Naive thymus-derived CD8-positive, alpha-beta T cell (primary cell): Measurements from ENCODE around the gene SGTA. TPM values are rescaled to one million over a fixed set of nuclear protein-coding genes. Genes with fewer than 3 reads are reported as not detected.
A peak's percentile ranks its signal among the peaks of the same experiment; 100 is the strongest.

ENCODE experiments used
- ATAC-seq, 2 donors: fragments of 150-1000 bp; cut with Tn5 transposase in 1 of 2; sonication (Bioruptor Pico), chemical (Tn5 transposase) in 1 of 2; 1 replicate in 1 of 2; 2 replicates in 1 of 2; pipeline ENCODE4 v1.10.0; 2021; ENCODE audit warnings: mild to moderate bottlenecking in 2 of 2, moderate library complexity in 2 of 2
- POLR2A ChIA-PET: fragments of 350-600 bp; sonication (Branson Sonifier 250); formaldehyde crosslinking; loops from one replicate; lab custom pipeline; 2021; ENCODE audit warnings: antibody characterized with exemption; lab: Charles Lee
- DNase-seq, 10 donors: peaks; one replicate each; pipeline versions ENCODE4 v3.0.0 to v3.0.0-alpha.2; 2020 to 2022
- H3K27ac Mint-ChIP-seq, 10 donors: one replicate each; pipeline ENCODE4 v1.8.0; 2020 to 2022; ENCODE audit warnings: mild to moderate bottlenecking in 10 of 10, mixed read lengths in 10 of 10, moderate library complexity in 4 of 10, inconsistent platforms in 1 of 10
- H3K27me3 Mint-ChIP-seq, 5 donors: one replicate each; pipeline ENCODE4 v1.8.0; 2021 to 2022; ENCODE audit warnings: mixed read lengths in 5 of 5
- H3K36me3 Mint-ChIP-seq, 3 donors: one replicate each; pipeline ENCODE4 v1.8.0; 2020 to 2022; ENCODE audit warnings: mixed read lengths in 3 of 3, mild to moderate bottlenecking in 2 of 3, inconsistent platforms in 1 of 3
- H3K4me1 Mint-ChIP-seq, 4 donors: one replicate each; pipeline ENCODE4 v1.8.0; 2021 to 2022; ENCODE audit warnings: mixed read lengths in 4 of 4
- H3K4me3 Mint-ChIP-seq, 10 donors: one replicate each; pipeline ENCODE4 v1.8.0; 2020 to 2022; ENCODE audit warnings: mild to moderate bottlenecking in 10 of 10, mixed read lengths in 10 of 10, moderate library complexity in 6 of 10, inconsistent platforms in 1 of 10
- H3K9me3 Mint-ChIP-seq, 9 donors: one replicate each; pipeline ENCODE4 v1.8.0; 2020 to 2022; ENCODE audit warnings: mixed read lengths in 9 of 9, mild to moderate bottlenecking in 3 of 9, inconsistent platforms in 1 of 9, moderate library complexity in 1 of 9
- polyA plus RNA-seq, 3 donors: library from polyadenylated mRNA; unstranded; fragments of 300-500 nt; fragmentation: Illumina TruSeq; gene quantifications; one replicate each; pipeline ENCODE4 v1.2.3, GENCODE V29; 2021
- total RNA-seq, 8 experiments: library from RNA in 2 of 8; stranded (reverse) in 2 of 8; gene quantifications; one replicate each; pipeline ENCODE4 v1.2.3 and lab custom pipeline; 2021 to 2026

The SGTA gene
- total and polyA plus RNA-seq, 5 experiments from 2014 or later: 23.4 to 37.0 (median 33.8) TPM

DNA sequence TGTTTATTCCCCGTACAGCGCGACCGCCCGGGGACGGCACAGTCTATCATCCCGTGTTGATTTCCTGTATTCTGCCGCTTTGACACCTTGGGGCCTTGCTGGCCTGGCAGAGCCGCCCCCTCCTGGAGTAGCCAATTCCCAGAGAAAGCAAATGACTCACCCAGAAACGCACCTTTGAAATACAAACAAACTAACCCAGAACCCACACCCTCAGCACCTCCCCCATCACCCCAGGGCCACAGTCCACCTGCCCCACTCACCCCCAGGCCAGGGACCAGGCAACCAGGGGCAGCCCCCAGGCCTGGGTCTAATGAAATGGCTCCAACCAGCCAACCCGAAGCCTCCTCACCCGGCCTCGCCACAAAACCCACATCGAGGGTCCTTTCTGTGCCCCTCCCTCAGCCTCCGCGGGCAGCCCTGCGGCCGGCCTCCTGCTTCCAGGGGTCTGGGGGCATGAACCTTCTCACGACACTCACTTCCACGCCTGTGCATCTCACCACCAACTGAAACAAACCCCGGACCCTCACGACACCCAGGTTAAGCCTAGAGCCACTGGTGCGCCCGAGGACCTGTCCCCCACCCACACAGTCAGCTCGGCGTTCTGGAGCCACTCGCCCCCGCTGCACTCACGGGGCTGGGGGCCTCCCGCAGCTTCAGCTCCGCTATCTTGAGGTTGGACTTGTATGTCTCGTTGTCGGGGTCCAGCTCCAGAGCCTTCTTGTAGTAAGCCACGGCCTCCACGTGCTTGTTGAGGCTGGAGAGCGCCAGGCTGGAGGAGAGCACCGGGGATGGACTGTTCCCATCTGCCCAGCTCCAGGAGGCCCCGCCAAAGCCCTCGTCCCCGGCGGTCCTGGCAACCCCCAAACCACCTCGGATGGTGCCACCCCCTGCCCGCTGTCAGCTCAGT is 20.9 kb downstream of the SGTA start:
- Mint-ChIP-seq H3K27me3 (no peaks in the 10 kb centered on the region), H3K9me3 (no peaks in the 10 kb centered on the region), H3K4me3 (no peak overlapping the region), H3K36me3 (peaks cover 0 to 65% (median 8%) of the 10 kb centered on the region in 3 donors), H3K4me1 (peaks cover 0 to 2% (median 0%) of the 10 kb centered on the region in 4 donors), H3K27ac (peak overlapping the region in 1 of 10 donors; percentile 67)
- DNase-seq: no peak
- ATAC-seq: no peak
- POLR2A ChIA-PET: no interaction called here

DNA sequence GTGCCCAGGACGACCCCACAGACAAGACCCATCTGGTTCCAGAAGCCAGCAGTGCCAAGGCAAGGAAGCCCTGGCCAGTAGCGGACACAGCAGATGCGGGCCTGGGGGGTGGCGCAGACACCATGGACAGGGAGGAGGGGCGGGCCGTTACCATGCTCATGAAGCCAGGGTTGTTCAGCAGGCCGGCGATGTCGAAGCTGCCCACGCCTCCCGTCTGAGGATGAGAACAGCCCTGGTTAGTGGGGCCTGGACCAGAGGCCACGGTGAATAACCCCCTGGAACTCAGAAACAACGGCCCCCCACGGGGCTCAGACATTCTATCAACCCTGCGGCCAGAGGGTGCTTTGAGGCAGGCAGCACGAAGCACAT is 21.8 kb downstream of the SGTA start:
- Mint-ChIP-seq H3K4me3 (no peak overlapping the region), H3K4me1 (peaks cover 0 to 2% (median 0%) of the 10 kb centered on the region in 4 donors), H3K9me3 (no peaks in the 10 kb centered on the region), H3K36me3 (peaks cover 0 to 61% (median 8%) of the 10 kb centered on the region in 3 donors), H3K27ac (no peak overlapping the region), H3K27me3 (no peaks in the 10 kb centered on the region)
- POLR2A ChIA-PET: interaction anchor here (0.6 kb wide), 1 partner anchor 122 kb away, joined by 3 read pairs; no protein-coding TSS in a partner anchor
- no peak for DNase-seq
- ATAC-seq: no peak

DNA sequence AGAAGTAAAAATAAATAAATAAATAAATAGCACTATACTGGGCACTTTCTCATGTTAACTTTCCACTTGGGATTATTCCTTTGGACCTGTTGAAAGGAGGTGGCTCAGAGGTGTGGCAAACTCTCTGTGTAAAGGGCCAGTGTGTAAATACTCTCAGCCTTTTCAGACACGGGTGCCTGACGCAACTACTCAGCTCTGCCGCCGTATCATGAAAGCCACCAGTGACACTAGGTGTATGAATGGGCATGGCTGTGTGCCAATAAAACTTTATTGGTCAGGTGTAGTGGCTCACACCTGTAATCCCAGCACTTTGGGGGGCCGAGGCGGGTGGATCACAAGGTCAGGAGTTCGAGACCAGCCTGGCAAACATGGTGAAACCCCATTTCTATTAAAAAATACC is 23.1 kb downstream of the SGTA start:
- Mint-ChIP-seq H3K36me3 (peaks cover 0 to 58% (median 8%) of the 10 kb centered on the region in 3 donors), H3K4me1 (peaks cover 0 to 2% (median 0%) of the 10 kb centered on the region in 4 donors), H3K9me3 (no peaks in the 10 kb centered on the region), H3K27me3 (no peaks in the 10 kb centered on the region), H3K4me3 (no peak overlapping the region), H3K27ac (no peak overlapping the region)
- DNase-seq: no peak
- no peak for ATAC-seq
- POLR2A ChIA-PET: no interaction called here

DNA sequence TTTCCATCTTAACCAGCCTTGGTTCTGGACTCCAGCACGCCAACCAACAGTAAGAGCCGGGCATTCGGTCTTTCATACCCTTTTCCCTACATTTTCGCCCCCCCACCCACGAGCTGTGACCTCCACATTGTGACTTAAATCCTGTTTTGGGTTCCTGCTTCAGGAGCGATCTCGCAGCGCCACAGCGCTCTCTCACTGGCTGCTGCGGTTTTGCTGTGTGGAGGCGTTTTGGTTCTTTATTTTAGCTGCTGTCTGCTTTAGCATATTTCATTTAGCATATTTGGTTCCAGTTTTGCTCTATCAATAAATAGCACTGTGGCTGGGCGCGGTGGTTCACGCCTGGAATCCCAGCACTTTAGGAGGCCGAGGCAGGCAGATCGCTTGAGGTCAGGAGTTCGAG is 23.7 kb downstream of the SGTA start:
- Mint-ChIP-seq H3K4me1 (peaks cover 0 to 2% (median 0%) of the 10 kb centered on the region in 4 donors), H3K9me3 (no peaks in the 10 kb centered on the region), H3K27ac (no peak overlapping the region), H3K36me3 (peaks cover 0 to 56% (median 8%) of the 10 kb centered on the region in 3 donors), H3K4me3 (no peak overlapping the region), H3K27me3 (no peaks in the 10 kb centered on the region)
- no peak for ATAC-seq
- DNase-seq: no peak
- POLR2A ChIA-PET: interaction anchor here (0.5 kb wide), 1 partner anchor 136 kb away, joined by 3 read pairs; no protein-coding TSS in a partner anchor

DNA sequence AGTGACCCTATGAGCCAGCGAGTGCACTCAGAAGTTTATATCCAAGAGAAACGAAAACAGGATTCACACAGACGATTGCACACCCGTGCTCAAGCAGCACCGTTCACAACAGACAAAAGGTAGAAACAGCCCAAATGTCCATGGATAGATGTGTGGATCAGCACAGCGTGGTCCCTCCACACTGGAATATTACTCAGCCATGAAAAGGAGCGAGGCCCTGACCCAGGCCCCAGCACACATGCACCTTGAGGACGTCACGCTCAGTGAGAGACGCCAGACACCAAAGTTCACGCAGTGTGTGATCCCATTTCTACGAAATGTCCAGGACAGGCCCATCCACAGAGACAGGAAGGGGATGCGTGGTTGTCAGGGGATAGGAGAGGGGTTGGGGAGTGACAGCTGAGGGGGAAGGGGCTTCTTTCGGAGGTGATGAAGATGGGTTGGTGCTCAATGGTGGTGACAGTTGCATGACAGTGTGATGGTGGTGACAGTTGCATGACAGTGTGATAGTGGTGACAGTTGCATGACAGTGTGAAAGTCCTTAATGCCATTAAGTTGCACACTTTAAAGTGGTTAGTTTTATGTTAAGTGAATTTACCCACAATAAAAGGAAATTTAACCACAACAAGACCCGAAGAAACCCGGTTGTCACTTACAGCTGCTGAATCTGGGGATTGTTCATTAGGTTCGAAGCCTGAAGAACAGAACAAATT is 24.3 kb downstream of the SGTA start:
- DNase-seq: no peak
- Mint-ChIP-seq H3K9me3 (no peaks in the 10 kb centered on the region), H3K4me3 (no peak overlapping the region), H3K4me1 (peaks cover 0 to 2% (median 0%) of the 10 kb centered on the region in 4 donors), H3K27ac (no peak overlapping the region), H3K36me3 (peaks cover 0 to 55% (median 8%) of the 10 kb centered on the region in 3 donors), H3K27me3 (no peaks in the 10 kb centered on the region)
- ATAC-seq: no peak
- POLR2A ChIA-PET: interaction anchor here (0.5 kb wide), 1 partner anchor 137 kb away, joined by 3 read pairs; no protein-coding TSS in a partner anchor

DNA sequence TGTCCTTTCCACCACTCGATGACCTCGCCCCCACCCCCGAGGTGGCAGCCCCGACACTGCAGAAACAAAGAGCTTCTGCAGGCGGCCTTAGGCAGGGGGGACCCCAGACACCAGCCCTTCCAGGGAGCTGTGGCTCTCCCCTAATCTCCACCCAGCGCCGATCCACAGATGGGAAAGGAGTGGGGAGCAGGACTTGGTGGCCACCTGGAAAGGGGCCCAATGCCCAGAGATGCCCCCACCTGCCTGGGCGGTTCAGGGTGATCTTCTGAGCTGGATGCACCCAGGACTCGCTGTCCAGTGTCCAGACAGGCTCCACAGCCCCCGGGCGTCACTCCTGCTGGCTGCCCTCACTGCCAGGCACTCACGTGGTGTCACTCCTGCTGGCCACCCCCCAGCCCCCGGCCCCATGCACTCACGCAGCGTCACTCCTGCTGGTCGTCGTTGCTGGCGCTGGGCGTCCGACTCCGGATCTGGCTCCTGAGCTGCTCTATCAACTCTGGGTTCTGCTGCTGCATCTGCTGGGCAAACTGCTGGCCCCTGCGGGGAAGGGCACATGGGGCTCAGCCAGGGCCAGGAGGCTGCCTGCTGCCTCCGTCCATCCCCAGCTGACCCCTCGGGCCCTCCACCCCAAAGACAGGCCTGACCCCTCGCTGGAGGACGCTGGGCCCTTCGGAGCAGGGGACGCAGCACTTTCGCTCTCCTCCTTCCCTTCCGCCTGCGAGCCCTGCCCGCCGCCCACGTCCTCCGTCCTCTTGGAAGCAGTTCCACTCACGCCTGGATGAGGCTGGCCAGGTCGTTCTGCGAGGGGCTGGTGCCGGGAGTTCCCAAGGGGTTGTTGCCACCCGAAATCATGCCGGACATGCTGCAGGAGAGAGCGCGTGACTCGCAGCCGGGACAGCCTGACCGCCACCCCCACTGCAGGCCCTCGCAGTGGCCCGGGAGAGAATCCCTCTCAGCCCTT is 25.9 kb downstream of the SGTA start:
- H3K27ac Mint-ChIP-seq: no peak overlapping the region
- POLR2A ChIA-PET: no interaction called here
- no peaks in the 10 kb centered on the region for H3K27me3 Mint-ChIP-seq
- no peak for DNase-seq
- no peak overlapping the region for H3K4me3 Mint-ChIP-seq
- no peaks in the 10 kb centered on the region for H3K9me3 Mint-ChIP-seq
- H3K36me3 Mint-ChIP-seq: peaks cover 0 to 44% (median 8%) of the 10 kb centered on the region in 3 donors
- no peak for ATAC-seq
- H3K4me1 Mint-ChIP-seq: peaks cover 0 to 2% (median 0%) of the 10 kb centered on the region in 4 donors

DNA sequence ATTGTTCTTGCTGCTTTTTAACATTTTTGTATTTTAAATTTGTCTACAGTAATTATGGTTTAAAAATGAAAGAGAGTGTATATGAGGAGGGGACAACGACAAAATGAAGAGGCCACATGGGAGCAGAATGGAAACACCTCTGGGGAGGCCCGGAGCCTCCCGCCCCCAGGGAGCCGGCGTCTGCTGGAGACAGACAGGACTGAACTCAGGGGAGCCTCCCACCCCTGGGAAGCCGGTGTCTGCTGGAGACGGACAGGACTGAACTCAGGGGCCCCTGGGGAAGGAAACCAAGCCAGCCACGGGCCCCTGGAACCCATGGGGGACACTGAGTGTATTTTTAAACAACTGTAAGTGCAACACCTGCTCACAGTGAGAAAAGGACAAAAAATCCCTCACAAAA is 26.6 kb downstream of the SGTA start:
- Mint-ChIP-seq H3K27me3 (no peaks in the 10 kb centered on the region), H3K4me1 (peaks cover 0 to 2% (median 0%) of the 10 kb centered on the region in 4 donors), H3K36me3 (peaks cover 0 to 39% (median 6%) of the 10 kb centered on the region in 3 donors), H3K9me3 (no peaks in the 10 kb centered on the region), H3K4me3 (no peak overlapping the region), H3K27ac (no peak overlapping the region)
- no peak for ATAC-seq
- DNase-seq: no peak
- POLR2A ChIA-PET: interaction anchor here (0.7 kb wide), 1 partner anchor 723 kb away, joined by 4 read pairs; no protein-coding TSS in a partner anchor

DNA sequence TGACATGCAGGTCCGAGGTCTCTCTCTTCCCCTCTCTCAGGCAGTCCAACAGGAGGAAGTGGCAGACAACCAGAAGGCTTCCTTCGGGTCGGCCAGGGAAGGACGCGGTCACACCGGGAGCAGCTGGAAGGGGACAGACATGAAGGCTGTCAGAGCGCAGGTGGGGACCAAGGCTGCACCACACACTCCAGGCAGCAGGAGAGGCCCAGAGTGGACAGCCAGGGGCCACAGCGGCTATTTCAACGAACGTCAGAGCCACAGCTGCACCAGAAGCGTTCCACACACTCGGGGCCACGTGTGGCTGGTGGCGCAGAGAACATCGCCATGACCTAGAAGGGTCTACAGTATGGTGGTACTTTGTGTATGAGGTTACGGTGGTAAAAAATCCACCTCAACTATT is 27.3 kb downstream of the SGTA start:
- no peaks in the 10 kb centered on the region for H3K9me3 Mint-ChIP-seq
- H3K27ac Mint-ChIP-seq: no peak overlapping the region
- H3K27me3 Mint-ChIP-seq: no peaks in the 10 kb centered on the region
- H3K36me3 Mint-ChIP-seq: peaks cover 0 to 35% (median 6%) of the 10 kb centered on the region in 3 donors
- peaks cover 0 to 2% (median 0%) of the 10 kb centered on the region in 4 donors for H3K4me1 Mint-ChIP-seq
- no peak for DNase-seq
- no peak for ATAC-seq
- POLR2A ChIA-PET: interaction anchor here (0.5 to 0.7 kb wide), 2 partner anchors 236 to 723 kb away, joined by 4 read pairs; no protein-coding TSS in a partner anchor
- H3K4me3 Mint-ChIP-seq: no peak overlapping the region

DNA sequence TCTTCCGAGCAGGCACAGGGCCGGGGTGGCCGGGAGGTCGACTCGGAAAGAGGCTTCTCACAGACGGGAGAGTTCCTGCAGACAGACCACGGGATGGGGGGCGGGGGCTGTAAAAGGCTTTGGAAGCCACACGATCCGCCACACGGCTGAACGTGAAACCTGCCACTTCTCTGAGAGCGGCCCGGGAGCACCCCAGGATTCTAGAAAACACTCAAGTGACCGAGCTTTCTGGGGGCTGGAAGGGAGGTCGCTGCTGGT is 27.7 kb downstream of the SGTA start:
- Mint-ChIP-seq H3K27me3 (peaks cover 0 to under 1% (median 0%) of the 10 kb centered on the region in 5 donors), H3K4me1 (peaks cover 0 to 2% (median 0%) of the 10 kb centered on the region in 4 donors), H3K9me3 (no peaks in the 10 kb centered on the region), H3K4me3 (no peak overlapping the region), H3K27ac (no peak overlapping the region), H3K36me3 (peaks cover 0 to 35% (median 6%) of the 10 kb centered on the region in 3 donors)
- DNase-seq (no peak), ATAC-seq (no peak)
- POLR2A ChIA-PET: no interaction called here

DNA sequence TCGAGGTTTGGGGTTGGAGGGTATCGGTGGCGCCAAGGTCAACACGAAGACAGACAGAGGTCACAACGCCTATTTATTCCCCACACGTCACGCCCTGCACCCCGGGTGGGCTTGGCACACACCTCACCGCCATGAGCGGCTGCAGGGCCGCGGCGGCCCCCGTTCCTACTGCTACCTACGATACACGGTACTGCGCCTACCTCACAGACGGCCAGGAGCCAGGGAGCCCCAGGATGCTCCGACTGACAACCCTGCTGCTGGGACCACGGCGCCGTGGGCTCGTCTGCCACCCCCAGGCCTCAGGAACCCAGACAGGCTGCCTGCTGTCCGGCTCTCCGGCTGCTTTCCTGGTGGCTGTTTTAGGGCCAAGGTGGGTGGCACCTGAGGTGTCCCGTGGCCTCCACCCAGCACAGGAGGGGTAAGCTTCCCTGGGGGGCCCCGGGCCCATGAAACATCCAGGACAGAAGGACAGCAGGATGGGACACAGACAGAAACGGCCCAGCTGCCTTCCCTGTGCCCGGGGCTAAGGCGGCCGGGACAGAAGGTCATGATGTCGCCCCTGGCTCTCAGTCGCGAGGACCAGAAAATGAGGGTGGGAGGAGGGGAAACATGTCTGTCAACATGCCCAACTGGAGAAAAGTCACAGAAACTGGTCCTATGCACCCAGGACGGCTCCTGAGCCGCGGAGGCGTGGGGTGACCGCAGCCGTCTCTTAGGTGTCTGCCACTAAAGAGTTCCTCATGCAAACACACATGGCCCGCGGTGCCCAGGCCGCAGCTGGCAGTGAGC is 28.2 kb downstream of the SGTA start:
- H3K27me3 Mint-ChIP-seq: peaks cover 0 to 1% (median 0%) of the 10 kb centered on the region in 5 donors
- H3K9me3 Mint-ChIP-seq: no peaks in the 10 kb centered on the region
- POLR2A ChIA-PET: interaction anchor here (1.0 kb wide), 1 partner anchor 27 kb away, joined by 3 read pairs; no protein-coding TSS in a partner anchor
- no peak for DNase-seq
- peaks cover 0 to 2% (median 0%) of the 10 kb centered on the region in 4 donors for H3K4me1 Mint-ChIP-seq
- peaks cover 0 to 32% (median 6%) of the 10 kb centered on the region in 3 donors for H3K36me3 Mint-ChIP-seq
- no peak for ATAC-seq
- no peak overlapping the region for H3K4me3 Mint-ChIP-seq
- no peak overlapping the region for H3K27ac Mint-ChIP-seq

DNA sequence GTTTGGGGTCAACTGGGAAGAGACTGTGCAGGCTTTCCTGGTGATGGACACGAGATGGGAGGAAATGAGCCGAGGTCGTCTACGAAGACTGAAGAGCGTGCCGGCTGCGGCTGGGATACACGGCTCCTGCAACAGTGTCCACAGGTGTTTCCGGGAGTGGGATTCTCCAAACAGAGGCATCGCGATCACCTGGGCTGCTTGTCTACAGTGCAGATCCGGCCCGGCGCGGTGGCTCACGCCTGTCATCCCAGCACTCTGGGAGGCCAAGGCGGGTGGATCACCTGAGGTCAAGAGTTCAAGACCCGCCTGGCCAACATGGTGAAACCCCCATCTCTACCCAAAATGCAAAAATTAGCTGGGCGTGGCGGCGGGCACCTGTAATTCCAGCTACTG is 31.6 kb downstream of the SGTA start:
- Mint-ChIP-seq H3K27me3 (peaks cover 0 to 1% (median 0%) of the 10 kb centered on the region in 5 donors), H3K36me3 (peaks cover 0 to 16% (median 0%) of the 10 kb centered on the region in 3 donors), H3K4me3 (no peak overlapping the region), H3K4me1 (no peaks in the 10 kb centered on the region), H3K27ac (peak overlapping the region in 1 of 10 donors; percentile 85), H3K9me3 (no peaks in the 10 kb centered on the region)
- ATAC-seq: no peak
- no peak for DNase-seq
- POLR2A ChIA-PET: interaction anchor here (0.6 to 0.7 kb wide), 2 partner anchors 52 to 522 kb away, joined by 3 to 7 read pairs; no protein-coding TSS in a partner anchor
